DMS53 treated with DMSO at 0.1 percent for 48 hours (cell line): Measurements from ENCODE around the gene CDK7.
"Not testable (repeated sequence)": the region's sequence is repeated elsewhere in the genome, so short reads cannot be mapped to it uniquely, and the experiment has no call there.

Source experiments
- DNase-seq: peaks from one replicate; lab custom pipeline; 2025; ENCODE audit not compliant: unreplicated experiment; lab: John Stamatoyannopoulos, UW

CDK7 gene

GRCh38 chr5:69236733-69237132 is 2.0 kb downstream of the CDK7 start:
- DNase-seq, result not testable (repeated sequence)

GRCh38 chr5:69237877-69238276 is 3.2 kb downstream of the CDK7 start:
- no peak for DNase-seq

DNA sequence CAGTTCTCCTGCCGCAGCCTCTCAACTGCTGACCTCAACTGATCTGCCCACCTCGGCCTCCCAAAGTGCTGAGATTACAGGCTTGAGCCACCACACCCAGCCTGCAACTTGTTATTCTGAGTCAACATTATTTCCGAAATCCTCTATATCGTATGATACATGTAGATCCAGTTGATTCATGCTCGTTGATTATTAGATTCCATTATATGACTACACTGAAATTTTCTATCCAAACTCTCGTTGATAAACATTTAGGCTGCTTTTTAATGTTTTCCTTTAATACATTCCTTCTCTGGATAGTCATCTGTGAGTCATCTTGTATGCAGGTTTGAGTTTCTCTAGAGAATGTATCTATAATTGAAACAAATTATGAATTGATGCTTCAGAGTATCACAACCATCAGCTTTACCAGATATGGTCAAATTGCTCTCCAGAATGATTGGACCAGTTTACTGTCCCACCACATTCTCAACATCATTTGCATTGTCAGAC is 4.1 kb downstream of the CDK7 start:
- DNase-seq, result no peak

- no peak for DNase-seq
Observed at GRCh38 chr5:69242215-69242927, 7.7 kb downstream of the CDK7 start.

DNA sequence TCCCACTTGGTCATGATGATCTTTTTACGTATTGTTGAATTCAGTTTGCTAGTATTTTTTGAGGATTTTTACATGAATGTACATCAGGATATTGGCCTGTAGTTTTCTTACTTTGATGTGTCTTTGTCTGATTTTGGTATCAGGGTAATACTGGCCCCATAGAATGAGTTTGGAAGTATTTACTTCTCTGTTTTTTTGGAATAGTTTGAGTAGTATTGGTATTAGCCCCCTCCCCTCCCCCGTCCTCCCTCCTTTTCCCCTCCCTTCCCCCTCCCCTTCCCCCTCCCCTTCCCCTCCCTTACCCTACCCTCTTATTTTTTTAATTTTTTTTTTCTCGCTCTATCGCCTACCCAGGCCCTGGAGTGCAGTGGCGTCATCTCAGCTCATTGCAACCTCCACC is 10.3 kb downstream of the CDK7 start:
- no peak for DNase-seq

DNA sequence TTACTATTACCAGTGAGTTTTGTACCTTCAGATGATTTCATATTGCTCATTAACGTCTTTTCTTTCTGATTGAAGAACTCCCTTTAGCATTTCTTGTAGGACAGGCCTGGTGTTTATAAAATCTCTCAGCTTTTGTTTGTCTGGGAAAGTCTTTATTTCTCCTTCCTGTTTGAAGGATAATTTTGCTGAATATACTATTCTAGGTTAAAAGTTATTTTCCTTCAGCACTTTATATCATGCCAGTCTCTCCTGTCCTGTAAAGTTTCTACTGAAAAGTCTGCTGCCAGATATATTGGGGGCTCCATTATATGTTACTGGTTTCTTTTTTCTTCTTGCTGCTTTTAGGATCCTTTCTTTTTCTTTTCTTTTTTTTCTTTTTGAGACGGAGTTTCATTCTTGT is 13.3 kb downstream of the CDK7 start:
- no peak for DNase-seq

DNA sequence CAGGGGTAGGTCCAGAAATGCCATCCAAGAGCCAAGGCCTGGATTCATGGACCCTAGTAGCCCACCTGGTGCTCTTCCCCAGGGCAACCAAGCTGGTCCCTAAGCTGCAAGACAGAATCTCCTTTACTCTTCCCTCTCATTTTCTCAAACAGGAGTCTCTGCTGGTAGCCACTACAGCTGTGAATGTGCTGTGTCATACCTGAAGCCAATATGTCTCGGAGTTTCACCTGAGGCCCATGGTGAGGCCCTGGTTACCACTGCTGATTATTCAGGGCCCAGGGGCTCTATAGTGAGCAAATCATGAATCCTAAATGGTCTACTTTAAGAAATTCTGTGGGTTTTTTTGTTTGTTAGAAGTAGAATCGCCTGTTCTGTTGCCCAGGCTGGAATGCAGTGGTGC is 15.9 kb downstream of the CDK7 start:
- DNase-seq, result no peak

DNA sequence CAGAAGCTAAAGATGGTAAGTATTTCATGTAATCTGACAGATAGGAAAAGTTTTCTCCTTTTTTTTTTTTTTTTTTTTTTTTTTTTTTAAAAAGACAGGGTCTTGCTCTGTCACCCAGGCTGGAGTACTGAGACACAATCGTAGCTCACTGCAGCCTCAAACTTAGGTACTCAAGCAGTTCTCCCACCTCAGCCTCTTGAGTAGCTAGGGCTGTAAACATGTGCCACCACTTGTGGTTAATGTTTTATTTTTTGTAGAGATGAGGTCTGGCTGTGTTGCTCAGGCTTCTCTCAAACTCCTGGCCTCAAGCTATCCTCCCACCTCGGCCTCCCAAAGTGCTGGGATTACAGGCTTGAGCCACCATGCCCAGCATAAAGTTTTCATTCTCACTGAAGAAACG is 17.8 kb downstream of the CDK7 start:
- DNase-seq, result no peak

DNA sequence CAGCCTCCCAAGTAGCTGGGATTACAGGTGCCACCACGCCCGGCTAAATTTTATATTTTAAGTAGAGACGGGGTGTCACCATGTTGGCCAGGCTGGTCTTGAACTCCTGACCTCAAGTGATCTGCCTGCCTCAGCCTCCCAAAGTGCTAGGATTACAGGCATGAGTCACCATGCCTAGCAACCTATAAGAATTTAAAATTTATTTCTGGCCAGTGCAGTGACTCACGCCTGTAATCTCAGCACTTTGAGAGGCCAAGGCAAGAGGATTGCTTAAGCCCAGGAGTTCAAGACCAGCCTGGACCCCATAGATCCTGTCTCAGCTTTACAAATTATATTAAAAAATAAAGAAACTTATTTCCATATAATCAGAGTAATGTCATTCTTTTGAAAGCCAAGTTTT is 21.3 kb downstream of the CDK7 start:
- not testable (repeated sequence) for DNase-seq

GRCh38 chr5:69257577-69257976 is 22.9 kb downstream of the CDK7 start:
- no peak for DNase-seq

DNA sequence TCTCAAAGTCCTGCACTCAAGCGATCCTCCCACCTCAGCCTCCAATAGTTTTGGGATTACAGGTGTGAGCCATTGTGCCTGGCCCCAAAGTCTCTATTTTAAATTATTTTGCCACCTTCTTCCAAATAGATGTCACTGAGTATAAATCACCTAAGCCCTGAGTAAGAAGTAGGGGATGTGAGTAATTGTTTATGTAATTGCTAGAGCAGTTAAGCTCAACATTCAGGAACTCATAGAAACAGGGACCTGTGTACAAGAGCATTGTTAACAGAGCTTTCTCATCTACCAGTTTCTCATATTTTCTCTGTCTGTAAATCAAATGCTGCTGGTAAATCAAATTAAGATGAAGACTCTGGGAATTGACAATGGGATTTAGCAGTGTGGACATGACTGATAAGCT is 26.3 kb downstream of the CDK7 start:
- no peak for DNase-seq

DNA sequence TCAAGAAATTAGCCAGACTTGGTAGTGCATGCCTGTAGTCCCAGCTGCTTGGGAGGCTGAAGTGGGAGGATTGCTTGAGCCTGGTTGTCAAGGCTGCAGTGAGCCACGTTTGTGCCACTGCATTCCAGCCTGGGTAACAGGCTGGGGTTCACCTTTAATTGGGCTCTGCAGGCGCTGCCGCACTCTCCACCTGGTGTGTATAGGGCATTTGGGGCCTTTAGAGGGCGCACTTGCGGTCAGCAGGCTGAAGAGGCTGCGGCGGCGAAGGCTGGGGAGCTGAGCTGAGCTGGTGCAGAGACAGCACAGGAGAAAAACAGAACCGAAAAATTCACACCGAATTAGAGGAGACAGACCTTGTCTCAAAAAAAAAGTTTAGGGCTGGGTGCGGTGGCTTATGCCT is 31.2 kb downstream of the CDK7 start:
- DNase-seq, result no peak

- no peak for DNase-seq
Observed at GRCh38 chr5:69268899-69269298, 34.2 kb downstream of the CDK7 start.

DNA sequence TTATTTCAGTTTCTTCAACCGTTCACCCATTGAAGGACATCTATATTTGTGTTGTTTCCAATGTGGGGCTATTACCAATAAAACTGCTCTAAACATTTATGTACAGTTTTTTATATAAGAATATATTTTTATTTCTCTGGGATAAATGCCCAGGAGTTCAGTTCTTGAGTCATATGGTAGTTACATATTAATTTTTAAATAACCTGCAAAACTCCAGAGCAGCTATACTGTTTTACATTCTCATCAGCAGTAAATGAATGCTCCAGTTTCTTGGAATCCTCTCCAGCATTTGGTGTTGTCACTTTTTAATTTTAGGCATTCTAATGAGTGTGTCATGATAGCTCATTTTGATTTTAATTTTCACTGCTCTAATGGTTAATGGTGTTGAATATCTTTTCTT is 36.2 kb downstream of the CDK7 start:
- DNase-seq, result no peak

GRCh38 chr5:69271376-69271775 is 36.7 kb downstream of the CDK7 start:
- DNase-seq, result no peak

DNA sequence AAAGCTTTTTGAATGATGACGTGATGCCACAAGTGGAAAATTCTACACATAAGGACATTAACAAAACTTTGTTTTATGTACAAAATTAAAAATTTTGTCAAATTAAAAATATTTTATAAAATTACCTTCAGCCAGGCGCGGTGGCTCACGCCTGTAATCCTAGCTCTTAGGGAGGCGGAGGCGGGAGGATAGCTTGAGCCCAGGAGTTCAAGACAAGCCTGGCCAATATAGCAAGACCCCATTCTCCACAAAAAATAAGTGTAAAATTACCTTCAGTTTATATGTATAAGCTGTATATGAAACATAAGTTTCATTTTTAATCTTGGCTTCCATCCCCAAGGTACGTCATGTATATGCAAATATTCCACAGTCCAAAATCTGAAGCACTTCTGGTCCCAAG is 40.9 kb downstream of the CDK7 start:
- DNase-seq, result no peak

DNA sequence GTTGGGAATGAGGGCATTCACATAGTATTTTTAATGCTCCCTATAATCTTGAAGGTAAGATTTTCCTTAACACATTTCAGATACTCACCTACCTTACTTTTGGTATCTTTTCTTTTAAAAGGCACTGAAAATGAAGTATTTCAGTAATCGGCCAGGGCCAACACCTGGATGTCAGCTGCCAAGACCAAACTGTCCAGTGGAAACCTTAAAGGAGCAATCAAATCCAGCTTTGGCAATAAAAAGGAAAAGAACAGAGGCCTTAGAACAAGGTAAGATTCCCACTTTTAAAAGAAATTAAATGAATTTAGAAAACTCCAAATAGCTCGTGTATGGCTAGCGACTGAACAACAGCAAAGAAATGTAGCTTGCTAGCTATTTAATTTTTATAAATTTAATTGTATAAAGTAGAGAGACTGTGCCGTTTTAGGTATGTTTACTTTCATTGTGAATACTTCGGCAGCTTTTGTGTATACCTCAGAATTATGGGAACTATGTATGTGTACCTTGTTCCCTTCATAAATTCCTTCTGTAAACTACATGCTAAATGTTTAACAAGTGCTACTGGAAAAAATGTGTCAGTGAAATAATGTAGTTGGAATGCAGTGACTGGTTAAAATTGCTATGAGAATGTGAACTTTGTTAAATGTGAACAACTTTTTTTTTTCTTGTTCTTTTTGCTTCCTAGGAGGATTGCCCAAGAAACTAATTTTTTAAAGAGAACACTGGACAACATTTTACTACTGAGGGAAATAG is 41.9 kb downstream of the CDK7 start:
- DNase-seq, result no peak

- no peak for DNase-seq
Observed at GRCh38 chr5:69279517-69279916, 44.8 kb downstream of the CDK7 start.

- no peak for DNase-seq
Observed at GRCh38 chr5:69281114-69281513, 46.4 kb downstream of the CDK7 start.

DNA sequence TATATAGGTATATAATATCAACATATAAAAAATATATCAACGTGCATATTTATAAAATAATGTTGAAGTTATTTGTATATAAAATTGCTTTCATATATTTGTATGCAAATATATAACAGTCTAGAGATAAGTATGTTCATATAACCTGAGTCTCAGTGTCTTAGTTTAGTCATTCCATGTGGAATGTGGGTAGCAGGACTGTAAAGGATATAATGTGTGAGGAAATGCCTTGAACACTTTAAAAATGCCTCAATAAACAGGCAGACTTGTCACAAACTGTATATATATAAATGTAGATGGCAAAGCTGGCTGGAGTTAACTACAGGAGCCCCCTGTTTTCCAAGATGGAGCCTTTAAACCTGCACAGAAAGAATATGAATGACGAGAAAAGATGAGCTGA is 49.5 kb downstream of the CDK7 start:
- no peak for DNase-seq

- DNase-seq, result no peak
Observed at GRCh38 chr5:69285448-69286116, 50.9 kb downstream of the CDK7 start.

- no peak for DNase-seq
Observed at GRCh38 chr5:69288069-69288468, 53.4 kb downstream of the CDK7 start.
